SKM-1 (cell line): Measurements from ENCODE around the gene SCGB3A2.

Experiments
- DNase-seq: peaks from one replicate; lab custom pipeline; 2025; ENCODE audit not compliant: unreplicated experiment; lab: John Stamatoyannopoulos, UW

Gene SCGB3A2, protein sequence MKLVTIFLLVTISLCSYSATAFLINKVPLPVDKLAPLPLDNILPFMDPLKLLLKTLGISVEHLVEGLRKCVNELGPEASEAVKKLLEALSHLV

DNA sequence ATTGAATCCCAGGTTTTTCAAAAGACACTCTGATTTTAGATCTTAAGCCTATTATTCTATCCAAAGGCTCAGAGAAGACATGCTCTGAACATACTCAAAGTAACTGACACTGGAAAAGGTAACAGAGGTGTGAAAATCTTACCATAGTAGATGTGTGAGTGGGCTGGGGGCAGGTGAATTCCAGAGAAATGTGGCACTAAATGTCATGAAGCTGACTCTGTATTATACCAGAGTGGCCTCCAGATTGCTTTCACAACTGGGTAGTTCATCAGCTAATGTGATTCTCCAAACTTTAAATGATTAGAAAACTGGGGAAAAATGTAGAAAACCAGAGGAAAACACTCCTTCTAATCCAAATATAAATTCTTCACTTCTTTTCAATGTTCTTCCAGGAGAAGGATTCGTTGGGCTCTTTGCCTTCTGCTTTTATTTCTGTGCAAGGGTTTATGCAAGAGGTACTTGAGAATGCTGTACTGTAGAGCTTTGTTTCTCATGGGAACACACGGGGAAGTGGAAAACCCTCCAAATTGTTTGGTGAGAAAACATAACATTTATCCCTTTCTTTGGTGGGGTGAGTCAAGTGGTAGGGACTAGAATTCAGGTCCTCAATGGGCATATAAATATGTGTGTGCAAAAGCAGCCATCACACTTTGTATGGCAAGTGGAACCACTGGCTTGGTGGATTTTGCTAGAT, at the start of gene SCGB3A2:
TSS of gene SCGB3A2 (plus strand) at position 646 of the 694 bp plus-strand sequence. CDS start 93 bp downstream, outside the sequence.
- DNase-seq: no peak

DNA sequence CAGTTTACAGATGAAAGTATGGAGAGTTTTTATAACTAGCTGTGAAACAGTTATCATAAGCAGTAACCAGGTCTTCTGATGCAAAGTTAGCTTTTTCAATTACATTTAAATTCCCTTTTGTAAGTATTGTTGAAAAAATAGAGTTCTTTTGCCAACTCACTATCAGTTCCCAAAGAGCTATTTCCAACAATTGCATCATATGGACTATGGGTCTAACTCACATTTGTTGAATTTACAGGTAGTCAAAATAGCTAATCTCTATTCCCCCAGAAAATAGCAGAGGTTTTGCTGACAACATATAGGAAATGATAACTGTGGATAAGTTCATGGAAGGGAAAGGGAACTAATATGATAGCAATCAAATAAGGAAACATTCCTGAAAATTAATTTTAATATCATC, 48.5 kb upstream of the SCGB3A2 start:
- DNase-seq: no peak

DNA sequence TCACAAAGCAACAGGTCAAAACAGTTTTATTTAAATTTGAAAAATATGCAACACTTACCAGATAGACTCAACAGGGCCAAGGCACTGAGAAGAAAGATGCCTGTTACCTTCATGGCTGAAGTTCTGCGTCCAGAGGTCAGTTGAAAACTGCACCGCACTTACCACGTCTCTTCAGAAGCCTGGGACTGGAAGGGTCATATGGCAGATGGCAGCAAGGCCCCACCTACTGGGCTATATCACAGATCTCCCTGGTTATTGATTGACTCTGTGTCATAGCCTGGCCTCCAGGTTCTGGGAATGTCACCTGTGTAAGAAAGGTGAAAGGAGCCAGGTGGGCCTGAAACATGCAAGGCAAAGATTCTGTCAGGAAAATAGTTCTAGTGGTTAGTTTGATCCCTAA, 47.0 kb upstream of the SCGB3A2 start, which contains the start of gene SPINK1:
TSS of gene SPINK1 (minus strand) at position 207 of the 400 bp plus-strand sequence. CDS start at position 113, 94 bp downstream.
- DNase-seq: no peak

DNA sequence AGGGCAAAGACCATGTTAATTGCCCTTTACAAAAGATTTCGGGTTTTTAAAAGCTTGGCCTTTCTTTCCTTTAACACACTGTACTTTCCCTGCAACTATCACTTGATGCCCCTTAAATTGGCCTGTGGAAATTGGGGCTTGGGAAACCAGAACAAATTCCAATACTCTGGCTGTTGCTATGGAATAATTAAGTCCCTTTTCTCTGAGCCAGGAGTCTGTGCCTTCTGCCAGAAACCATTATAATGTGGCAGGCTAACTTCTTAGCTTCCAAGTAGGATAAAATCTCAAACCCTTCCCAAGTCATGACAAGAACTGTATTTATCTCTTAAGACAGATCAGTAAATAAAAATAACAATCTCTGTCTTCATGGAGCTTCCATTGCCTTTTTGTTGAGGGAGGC, 46.0 kb upstream of the SCGB3A2 start:
- no peak for DNase-seq

DNA sequence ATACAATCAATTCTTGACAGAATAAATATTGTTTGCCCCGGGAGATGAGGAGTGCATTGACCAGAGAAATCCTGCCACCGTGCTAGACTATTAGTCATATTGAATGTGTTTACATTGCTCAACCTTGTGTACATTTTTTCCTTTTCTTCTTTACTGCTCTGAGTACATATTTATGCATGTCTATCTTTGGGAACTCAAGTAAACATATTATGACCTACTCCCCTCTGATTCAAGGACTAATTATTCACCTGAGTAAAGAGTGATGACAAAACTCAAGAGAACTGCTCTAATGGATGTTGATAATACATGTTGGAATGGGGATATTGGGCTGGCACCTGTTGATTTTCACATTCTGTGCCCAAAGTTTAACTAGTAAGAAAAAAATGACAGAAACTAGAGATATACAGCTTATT, 43.1 kb upstream of the SCGB3A2 start:
- no peak for DNase-seq

DNA sequence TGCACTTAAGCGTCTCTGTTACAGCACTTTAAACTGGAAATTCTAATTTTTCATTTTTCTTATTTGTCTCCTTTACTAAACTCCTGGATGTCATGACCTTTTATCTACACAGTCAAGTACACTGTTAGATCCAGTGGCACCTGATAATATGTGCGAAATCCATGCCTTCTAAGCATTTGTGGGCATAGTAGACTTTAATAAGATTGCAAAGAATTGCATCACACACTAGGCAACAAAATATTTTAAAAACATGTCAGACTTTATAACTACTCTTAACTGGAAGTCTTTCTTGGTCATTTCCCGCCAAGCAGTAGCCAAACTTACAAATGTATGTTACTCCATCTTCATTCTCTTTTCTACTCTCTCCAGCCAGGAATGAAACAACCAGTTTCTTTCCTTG, 42.1 kb upstream of the SCGB3A2 start:
- DNase-seq: no peak

DNA sequence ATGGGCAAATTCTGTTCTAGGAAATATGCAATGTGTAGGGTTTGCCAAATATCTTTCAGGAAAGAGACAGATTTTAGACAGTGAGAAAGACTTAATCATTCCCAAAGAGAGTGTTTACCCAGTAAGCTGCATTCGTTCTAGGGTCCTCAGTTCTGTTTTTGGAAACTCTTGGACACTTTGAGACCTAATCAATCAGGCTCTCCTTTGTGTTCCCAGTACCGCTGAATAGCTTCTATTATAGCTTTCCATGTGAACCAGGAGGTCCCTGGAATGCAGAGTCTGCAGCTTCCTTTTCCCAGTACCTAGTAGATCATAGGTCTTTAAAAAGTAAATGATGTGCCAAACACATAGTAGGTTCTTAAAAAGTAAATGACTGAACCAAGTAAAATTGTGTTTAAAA, 35.6 kb upstream of the SCGB3A2 start:
- DNase-seq: no peak

DNA sequence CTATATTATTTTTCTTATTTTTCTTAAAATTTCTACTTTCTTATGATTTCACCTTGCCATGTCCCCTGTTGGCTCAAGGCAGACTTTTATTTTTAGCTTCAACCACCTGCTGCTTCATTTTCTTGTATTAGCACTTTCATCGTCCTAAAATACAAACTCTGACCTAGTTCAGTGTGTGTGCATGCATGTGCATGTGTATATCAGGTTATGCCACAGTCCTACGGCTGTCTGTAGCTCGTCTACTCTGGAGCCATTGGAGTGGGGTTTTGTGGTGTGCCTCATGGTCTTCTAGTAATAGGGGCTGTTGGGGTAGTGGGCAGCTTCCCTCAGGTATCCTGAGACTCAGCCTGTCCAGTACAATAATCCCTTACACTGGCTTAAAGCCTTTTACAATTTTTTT, 33.7 kb upstream of the SCGB3A2 start:
- DNase-seq: no peak

DNA sequence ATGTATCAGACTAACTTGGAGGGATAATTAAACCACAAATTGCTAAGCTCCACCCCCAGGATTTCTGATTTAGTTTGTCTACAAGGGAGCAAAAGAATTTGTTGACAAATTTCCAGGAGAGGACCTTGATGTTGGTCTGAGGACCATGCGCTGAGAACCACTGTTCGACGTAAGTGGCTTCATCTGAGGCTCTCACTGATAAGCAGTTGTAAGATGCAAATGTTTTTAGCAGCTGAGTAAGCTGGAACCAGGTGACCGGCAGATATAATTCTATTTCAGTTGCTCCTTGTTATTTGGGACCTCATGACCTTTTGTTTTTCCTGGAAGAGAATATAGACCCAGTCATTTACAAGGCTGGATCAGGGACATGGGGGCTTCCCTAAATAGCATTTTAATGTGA, 32.9 kb upstream of the SCGB3A2 start:
- no peak for DNase-seq

DNA sequence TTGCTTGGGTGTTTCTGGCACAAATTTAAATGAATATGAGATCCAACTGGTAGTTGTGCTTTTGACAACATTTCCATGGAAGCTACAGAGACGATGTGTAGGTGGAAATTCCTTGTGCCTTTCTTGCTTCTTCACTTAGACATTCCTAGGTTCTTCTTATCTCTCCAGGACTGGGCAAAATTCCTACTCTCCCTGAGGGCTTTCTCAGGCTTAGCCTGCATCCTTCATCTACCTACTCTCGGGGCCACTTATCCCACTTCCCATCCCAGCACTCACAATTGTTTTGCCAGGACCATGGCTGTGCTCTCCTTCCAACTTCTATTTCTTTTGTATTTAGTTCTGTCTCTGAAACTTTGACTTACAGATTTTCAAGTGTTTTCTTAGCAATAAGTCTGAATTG, 29.3 kb upstream of the SCGB3A2 start:
- no peak for DNase-seq

DNA sequence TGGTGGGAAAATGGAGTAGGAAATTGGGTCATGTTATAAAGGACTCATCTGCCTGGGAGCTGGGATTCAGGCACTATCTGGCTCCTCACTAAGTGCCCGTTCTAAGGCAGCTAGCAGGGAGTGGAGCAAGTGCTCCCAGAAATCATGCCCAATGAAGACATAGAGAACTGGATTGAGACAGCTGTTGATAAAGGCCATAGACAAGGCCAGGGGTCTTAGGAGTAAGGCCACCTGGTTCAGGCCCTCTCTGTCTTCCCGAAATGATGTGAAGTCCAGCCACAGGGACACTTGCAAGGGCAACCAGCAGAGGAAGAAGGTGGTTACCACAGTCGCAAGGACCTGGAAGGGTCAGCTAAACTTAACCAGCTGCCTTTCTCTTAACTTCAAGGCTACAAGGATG, 26.9 kb upstream of the SCGB3A2 start:
- no peak for DNase-seq

DNA sequence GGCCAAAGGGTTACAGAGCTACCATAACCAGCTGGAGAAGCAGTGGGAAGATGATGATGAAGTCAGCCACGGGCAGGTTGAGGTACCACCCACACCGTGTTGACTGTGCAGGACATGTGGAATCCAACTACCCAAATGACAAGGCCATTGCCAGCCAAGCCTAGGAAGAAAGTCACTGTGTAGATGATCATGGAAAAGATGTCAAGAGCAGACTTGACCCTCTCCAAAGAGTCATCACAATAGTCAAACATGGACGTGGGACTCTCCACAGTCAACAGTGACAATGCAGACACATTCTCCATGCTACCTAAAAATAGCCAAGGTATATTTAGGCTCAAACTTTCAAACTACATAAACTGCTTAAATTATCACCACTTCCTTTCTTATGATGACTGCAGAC, 26.1 kb upstream of the SCGB3A2 start:
- no peak for DNase-seq

DNA sequence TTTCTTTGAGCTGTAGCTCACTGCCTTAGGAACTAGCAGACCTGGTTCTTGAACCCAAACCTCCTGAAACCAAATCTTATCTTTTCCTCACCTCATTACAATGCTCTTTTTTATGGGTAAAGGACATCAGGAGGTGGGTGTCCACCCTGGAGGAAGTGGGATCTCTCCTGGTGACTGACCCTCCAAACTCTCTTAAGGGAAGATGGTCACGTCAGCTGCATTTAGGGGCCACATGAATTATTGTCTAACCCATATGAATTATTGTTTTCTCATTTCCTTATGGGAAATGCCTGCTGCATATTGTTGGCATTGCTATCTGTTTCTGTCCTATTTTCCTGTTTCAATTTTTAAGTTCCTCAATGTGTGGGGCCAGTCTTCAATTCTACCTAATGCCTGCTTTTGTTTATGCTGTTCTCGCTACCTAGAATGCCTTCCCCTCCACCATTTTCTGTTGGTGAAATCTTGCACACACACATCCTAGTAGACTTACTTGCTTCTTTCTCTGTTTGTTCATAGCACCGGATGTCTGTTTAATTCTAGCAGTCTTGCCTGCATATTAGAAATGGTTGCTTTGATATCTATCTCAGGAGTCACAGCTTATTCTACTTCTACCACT, 25.0 kb upstream of the SCGB3A2 start:
- no peak for DNase-seq

DNA sequence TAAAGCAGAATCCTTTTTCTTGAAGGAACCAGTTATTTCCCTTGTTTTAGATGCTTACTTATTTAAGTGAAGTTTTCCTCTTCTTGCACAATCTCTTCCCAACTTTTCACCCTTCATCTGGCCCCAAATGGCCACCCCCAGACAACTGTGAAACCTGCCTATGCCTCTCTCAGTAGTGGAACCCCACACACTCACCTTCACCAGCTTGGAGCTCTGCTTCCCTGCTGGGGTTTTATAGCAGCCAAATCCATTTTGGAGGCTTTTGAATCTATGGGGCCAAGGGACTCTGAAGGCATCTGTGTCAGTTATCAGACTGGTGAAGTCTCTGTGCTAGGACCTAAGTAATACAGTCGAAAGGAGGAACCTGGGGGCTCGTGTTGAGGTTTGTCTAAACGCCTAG, 24.2 kb upstream of the SCGB3A2 start:
- DNase-seq: no peak

DNA sequence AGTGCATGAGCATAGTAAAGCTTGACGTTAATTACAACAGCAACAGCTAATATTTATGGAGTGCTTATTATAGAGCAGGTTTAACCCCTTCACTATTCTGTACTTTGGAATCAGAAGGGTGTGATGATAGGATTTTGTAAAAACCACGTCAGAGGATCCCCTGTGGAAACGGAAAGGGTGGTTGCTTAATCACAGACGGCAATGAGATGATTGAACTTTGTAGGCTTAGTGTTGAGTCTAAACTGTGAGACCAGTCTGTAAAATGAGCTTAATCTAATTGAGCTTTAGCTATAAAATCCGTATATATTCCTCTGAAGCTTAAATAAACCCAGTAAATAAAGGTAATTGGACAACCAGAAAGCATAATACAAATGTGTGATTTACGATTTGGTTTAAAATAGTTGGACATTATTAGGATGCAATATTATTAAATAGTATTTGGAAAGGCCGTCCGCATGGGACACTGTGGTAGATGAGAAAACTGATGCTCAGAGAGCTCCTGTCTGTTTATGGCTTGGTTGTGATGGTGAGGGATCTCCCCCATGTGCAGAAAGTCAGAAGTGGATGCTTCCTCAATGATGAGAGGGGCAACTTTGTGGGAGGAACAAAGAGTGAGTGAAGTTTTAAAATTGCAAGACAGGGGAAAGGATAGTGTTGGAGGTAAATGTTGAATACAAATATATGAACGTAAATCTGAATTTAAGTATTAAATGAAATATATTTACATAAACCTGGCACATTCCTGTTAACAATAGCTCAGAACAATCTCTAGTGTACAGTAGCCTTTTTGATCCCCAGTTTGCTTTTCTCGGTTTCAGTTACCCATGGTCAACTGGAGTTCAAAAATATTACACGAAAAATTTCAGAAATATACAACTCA, 23.4 kb upstream of the SCGB3A2 start:
- DNase-seq: no peak

DNA sequence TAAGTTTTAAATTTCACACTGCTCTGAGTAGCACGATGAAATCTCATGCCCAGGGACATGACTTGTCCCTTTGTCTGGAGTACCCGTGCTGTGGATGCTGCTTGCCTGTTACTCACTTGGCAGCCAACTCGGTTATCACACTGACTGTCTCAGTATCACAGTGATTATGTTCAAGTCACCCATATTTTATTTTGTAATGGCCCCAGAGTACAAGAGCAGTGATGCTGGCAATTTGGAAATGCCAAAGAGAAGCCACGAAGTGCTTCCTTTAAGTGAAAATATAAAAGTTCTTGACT, 22.8 kb upstream of the SCGB3A2 start:
- no peak for DNase-seq

DNA sequence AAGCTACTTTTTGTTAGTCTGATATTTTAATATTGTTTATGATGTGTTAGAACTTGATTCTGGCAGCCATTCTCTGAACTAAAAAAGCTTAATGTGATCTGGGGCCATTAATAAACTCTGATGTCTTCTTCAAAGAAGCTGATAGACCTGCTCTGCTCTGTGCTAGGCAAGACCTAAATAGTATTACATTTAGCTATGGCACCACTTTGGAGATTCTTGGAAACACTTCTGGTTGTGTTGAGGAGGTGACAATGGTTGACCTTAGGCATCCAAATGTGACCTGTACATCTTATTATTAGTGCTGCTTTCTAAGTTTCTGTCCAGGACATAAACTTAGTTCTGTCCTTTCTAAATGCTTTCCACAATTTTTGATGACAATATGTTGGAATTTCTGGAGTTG, 21.7 kb upstream of the SCGB3A2 start:
- DNase-seq: no peak

DNA sequence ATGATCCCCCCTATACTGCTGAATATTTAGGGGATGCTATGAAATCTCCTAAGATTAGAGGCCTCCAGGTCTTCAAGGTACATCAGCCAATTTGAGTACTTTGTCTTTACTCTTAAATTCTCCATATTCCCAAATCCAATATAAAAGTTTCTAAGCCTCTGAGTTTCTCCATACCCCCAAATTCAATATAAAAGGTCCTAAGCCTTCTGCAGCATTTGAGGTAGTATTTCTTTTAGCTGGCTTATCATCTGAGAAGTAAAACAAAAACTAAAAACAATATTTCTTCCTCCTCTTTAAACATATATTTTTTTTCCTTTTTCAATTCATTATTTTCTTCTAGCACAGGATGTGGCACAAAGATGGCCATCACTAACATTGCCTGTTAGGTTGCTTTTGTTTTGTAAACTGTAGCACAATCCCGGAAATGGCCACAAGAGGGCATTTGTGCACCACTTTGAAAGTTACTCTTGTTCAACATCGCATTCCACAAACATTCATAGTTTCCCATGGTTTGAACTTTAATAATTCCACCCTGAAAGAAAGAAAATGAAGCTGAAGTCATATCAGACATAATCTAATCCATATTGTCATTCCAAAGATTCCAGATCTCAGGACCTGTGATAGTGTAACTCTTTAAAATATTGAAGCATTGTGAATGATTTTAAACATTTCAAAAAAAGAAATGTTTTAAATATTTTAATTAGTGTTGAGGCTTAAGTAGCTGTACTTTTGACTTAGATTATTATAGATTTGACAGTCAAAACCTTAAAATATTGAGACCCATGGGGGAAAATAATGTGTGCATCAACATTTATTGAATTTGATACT, 21.0 kb upstream of the SCGB3A2 start:
- no peak for DNase-seq

DNA sequence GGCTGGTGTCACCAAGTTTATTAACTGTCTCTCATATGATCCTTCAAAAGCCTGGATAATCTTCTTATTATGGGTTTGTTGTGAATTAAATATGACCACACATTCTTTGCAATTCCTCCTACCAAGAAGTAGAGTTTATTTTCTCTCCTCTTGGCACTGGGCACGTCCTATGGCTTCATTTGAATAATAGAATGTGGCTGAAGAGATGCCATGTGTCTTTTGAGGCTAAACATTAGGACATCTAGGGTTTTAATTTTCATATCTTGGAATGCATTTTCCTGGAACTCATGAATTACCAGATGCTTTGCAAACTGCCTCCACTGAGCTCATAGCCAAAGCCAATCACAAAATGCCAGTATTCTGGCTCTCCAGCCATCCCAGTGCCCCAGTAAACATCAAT, 19.9 kb upstream of the SCGB3A2 start:
- DNase-seq: no peak

DNA sequence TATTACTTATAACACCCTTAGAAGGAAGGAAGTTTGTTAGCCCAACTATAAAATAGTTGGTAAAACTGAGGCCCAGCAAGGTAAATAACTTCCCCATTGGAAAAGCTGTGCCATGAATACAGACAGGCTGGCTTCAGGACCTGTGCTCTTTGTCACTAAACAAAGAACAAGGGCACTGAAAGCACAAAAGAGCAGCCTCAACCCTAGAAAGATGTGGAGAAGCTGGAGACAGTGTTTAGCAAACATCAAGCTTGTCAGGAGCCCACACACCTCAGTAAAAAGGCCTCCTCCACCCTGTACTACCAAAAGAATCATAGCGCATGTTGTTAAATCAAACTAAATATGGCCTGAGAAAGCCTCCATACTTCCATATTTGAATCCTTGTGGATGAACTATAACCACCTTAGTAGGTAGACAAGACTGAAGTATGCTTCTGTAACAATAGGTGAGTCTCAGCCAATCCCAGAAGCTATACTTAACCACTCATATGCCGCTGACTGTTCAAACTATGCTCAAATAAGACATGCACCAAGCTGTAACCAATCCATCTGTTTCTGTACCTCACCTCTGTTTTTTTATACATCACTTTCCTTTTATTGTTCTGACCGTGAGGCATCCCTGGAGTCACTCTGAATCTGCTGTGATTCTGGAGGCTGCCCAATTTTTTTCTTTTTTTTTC, 18.4 kb upstream of the SCGB3A2 start:
- no peak for DNase-seq

DNA sequence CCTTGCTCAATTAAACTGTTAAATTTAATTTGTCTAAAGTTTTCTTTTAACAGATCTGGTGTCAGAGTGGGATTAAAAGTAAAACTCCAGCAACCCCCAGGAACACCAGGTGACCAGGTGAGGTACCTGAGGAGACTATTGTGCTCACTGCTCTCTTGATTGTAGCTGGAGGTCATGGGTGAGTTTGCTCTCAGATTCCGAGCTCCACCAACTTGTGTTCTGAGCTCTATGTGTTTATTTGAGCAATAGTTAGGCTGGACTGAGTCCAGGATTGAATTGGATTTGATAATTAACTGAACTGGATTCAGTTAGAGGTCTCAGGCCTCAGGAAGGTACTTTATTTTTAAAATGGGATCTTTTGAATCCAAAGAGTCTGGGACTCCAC, 17.9 kb upstream of the SCGB3A2 start:
- DNase-seq: no peak
